ENCODE measurements around the gene CAPN5.

CAPN5 gene

DNA sequence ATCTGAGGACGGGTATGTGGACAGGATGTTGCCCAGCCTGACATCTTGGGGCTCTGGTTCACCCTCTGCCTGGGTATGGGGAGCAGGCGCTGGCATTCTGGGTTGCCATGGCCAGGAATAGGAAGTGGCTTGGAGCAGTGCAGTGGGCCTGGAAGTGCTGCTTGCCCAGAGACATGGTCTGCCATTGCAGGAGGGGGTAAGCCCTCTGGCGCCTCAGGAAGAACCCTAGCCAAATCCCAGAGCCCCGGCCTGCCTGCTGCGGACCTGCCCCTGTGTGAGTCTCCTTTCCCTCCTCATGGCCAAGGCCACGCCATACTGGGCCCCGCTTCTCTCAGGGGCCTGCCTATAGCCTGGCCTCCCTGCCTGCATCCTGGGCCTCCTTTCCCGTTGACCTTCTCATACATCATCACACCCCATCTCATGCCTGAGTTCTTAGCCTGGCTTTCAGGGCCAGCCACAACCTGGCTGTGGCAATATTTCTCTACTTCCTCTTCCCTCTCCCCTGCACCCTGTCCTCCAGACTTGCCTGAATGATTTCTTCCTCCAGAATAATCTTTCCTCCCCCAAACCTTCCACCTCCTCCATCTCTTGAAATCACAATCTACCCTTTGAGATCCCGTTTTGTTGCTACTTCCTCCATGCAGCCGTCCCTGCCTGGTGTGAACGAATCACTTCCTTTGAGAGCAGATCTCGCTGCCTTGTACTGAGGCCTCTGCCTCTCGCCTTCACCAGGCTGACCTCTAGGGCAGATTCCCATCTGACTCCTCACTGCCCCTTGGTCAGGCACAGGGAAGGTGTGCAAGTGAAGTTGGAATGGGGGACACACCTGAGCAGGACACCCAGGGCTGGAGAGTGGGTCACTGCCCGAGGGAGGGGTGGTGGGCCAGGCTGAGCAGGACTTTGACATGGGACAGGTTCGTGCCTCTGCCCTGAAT is 5.2 kb downstream of the CAPN5 start:
- H3K9ac ChIP-seq (ENCODE audit: low read length): no peak overlapping the region
- H2AFZ ChIP-seq (ENCODE audit: low read depth, low read length): no peak overlapping the region
- TF ChIP-seq EZH2phosphoT487 (IDR thresholded peaks at IDR 0.05; ENCODE audit: low read depth): no peak
- TF ChIP-seq, protein P1, sequence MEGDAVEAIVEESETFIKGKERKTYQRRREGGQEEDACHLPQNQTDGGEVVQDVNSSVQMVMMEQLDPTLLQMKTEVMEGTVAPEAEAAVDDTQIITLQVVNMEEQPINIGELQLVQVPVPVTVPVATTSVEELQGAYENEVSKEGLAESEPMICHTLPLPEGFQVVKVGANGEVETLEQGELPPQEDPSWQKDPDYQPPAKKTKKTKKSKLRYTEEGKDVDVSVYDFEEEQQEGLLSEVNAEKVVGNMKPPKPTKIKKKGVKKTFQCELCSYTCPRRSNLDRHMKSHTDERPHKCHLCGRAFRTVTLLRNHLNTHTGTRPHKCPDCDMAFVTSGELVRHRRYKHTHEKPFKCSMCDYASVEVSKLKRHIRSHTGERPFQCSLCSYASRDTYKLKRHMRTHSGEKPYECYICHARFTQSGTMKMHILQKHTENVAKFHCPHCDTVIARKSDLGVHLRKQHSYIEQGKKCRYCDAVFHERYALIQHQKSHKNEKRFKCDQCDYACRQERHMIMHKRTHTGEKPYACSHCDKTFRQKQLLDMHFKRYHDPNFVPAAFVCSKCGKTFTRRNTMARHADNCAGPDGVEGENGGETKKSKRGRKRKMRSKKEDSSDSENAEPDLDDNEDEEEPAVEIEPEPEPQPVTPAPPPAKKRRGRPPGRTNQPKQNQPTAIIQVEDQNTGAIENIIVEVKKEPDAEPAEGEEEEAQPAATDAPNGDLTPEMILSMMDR (IDR thresholded peaks at IDR 0.05; ENCODE audit: low read depth, low read length): no peak
- no peak overlapping the region for H3K4me3 ChIP-seq (ENCODE audit: low read length)
- no peak overlapping the region for H3K4me2 ChIP-seq (ENCODE audit: low read length)
- H4K20me1 ChIP-seq (ENCODE audit: insufficient read depth, low read length): no peaks in the 10 kb centered on the region
- H3K9me3 ChIP-seq (ENCODE audit: insufficient read depth, low read length): no peaks in the 10 kb centered on the region
- H3K27ac ChIP-seq (ENCODE audit: low read length): no peak overlapping the region
- peaks cover 15% of the 10 kb centered on the region for H3K4me1 ChIP-seq (ENCODE audit: low read length)
- peaks cover 19% of the 10 kb centered on the region for H3K27me3 ChIP-seq (ENCODE audit: low read depth, low read length)
- H3K79me2 ChIP-seq (ENCODE audit: low read length): no peaks in the 10 kb centered on the region
- no peaks in the 10 kb centered on the region for H3K36me3 ChIP-seq (replicated peaks; ENCODE audit: low read depth, low read length)

DNA sequence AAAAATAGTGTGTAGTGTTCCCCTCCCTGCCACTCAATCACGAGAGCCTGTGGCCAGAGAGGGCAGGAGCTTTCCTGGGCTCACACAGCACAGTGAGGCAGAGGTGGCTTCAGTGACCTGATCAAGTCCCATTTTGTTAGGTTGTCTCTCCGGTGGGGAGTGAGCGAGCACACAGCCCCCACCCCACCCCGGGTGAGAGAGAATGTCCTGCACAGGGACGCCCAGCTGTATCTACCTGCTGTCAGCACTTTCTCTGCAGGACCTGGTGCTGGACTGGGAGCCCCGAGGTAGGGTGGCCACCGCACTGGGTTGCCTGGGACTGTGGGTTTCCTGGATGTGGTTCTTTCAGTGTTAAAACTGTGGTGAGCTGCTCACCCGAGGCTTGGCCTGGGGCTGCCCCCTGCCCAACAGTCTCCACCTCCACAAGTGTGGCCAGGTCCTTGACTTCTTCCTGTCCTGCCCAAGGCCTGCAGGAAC is 6.1 kb downstream of the CAPN5 start:
- TF ChIP-seq, protein P1 (IDR thresholded peaks at IDR 0.05; ENCODE audit: low read depth, low read length): no peak
- no peak for TF ChIP-seq EZH2phosphoT487 (IDR thresholded peaks at IDR 0.05; ENCODE audit: low read depth)
- no peak overlapping the region for H3K4me3 ChIP-seq (ENCODE audit: low read length)
- no peaks in the 10 kb centered on the region for H4K20me1 ChIP-seq (ENCODE audit: insufficient read depth, low read length)
- H3K9ac ChIP-seq (ENCODE audit: low read length): no peak overlapping the region
- no peaks in the 10 kb centered on the region for H3K36me3 ChIP-seq (replicated peaks; ENCODE audit: low read depth, low read length)
- no peak overlapping the region for H3K4me2 ChIP-seq (ENCODE audit: low read length)
- peaks cover 19% of the 10 kb centered on the region for H3K27me3 ChIP-seq (ENCODE audit: low read depth, low read length)
- no peak overlapping the region for H3K27ac ChIP-seq (ENCODE audit: low read length)
- no peaks in the 10 kb centered on the region for H3K79me2 ChIP-seq (ENCODE audit: low read length)
- no peaks in the 10 kb centered on the region for H3K9me3 ChIP-seq (ENCODE audit: insufficient read depth, low read length)
- peaks cover 15% of the 10 kb centered on the region for H3K4me1 ChIP-seq (ENCODE audit: low read length)
- H2AFZ ChIP-seq (ENCODE audit: low read depth, low read length): no peak overlapping the region

DNA sequence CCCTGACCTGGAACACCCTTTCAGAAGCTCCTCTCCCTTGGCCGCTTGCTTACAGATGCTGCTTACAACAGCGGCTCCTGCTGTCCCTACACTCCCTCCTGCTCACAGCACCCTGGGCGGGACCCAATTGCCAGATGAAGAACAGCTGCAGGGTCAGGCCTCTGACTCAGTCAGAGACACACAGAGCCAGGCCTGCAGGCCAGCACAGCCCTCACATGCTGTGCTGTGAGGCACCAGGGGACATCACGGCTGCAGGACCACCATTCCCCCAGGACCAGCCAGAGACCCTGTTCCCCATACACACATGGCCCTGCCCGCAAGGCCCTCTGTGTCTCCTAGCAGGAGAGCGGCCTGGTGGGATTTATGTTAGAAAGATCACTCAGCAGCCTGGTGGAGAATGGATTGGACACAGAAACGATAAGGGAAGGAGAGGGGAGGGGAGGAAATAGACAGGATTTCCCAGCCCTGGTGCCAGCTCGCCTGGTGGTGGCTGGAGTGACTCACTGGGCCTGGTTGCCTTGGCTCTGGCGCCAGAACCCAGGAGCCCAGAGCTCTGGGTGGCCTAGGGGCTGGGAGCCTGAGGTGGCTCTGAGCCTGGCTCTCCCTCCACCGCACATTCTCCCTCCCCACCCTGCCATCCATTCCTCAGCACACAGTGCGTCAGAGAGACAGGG is 6.7 kb downstream of the CAPN5 start:
- TF ChIP-seq, protein P1 (IDR thresholded peaks at IDR 0.05; ENCODE audit: low read depth, low read length): no peak
- no peak for TF ChIP-seq EZH2phosphoT487 (IDR thresholded peaks at IDR 0.05; ENCODE audit: low read depth)
- H3K79me2 ChIP-seq (ENCODE audit: low read length): no peaks in the 10 kb centered on the region
- no peaks in the 10 kb centered on the region for H3K36me3 ChIP-seq (replicated peaks; ENCODE audit: low read depth, low read length)
- no peak overlapping the region for H3K9ac ChIP-seq (ENCODE audit: low read length)
- H3K4me2 ChIP-seq (ENCODE audit: low read length): no peak overlapping the region
- no peaks in the 10 kb centered on the region for H3K9me3 ChIP-seq (ENCODE audit: insufficient read depth, low read length)
- H3K4me1 ChIP-seq (ENCODE audit: low read length): peaks cover 15% of the 10 kb centered on the region
- H4K20me1 ChIP-seq (ENCODE audit: insufficient read depth, low read length): no peaks in the 10 kb centered on the region
- H3K27me3 ChIP-seq (ENCODE audit: low read depth, low read length): peaks cover 24% of the 10 kb centered on the region
- no peak overlapping the region for H2AFZ ChIP-seq (ENCODE audit: low read depth, low read length)
- H3K4me3 ChIP-seq (ENCODE audit: low read length): no peak overlapping the region
- H3K27ac ChIP-seq (ENCODE audit: low read length): no peak overlapping the region

DNA sequence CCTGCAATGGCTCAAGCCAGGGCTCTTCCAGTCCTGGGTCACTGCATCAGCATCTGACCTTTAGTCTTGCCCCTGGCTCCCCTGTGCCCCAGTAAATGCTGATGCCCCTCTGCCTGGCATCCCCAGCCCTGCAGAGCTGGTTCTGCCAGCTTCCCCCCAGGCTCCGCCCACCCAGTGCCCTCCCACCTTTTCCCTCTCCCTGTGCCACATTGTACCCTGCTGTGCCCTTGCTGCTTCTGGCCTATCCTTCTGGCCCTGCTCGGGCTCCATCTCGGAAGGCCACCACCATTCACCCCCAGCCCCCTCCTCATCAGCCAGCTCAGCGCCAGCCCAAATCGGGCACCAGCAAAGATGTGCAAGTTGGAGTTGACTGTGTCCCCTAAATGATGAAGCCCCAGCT is 7.4 kb downstream of the CAPN5 start:
- TF ChIP-seq EZH2phosphoT487 (IDR thresholded peaks at IDR 0.05; ENCODE audit: low read depth): no peak
- TF ChIP-seq, protein P1 (IDR thresholded peaks at IDR 0.05; ENCODE audit: low read depth, low read length): no peak
- Histone ChIP-seq H3K4me3 (ENCODE audit: low read length) (no peak overlapping the region), H3K27ac (ENCODE audit: low read length) (no peak overlapping the region), H3K9ac (ENCODE audit: low read length) (no peak overlapping the region), H2AFZ (ENCODE audit: low read depth, low read length) (no peak overlapping the region), H3K9me3 (ENCODE audit: insufficient read depth, low read length) (no peaks in the 10 kb centered on the region), H3K27me3 (ENCODE audit: low read depth, low read length) (peaks cover 22% of the 10 kb centered on the region), H3K4me2 (ENCODE audit: low read length) (no peak overlapping the region), H4K20me1 (ENCODE audit: insufficient read depth, low read length) (no peaks in the 10 kb centered on the region), H3K36me3 (replicated peaks; ENCODE audit: low read depth, low read length) (no peaks in the 10 kb centered on the region), H3K79me2 (ENCODE audit: low read length) (no peaks in the 10 kb centered on the region), H3K4me1 (ENCODE audit: low read length) (peaks cover 15% of the 10 kb centered on the region)

Measured in OCI-LY3 (cell line).